GM18505 (cell line): Measurements from ENCODE around the gene SPRN.
"Not testable (repeated sequence)": the region's sequence is repeated elsewhere in the genome, so short reads cannot be mapped to it uniquely, and the experiment has no call there.

Source experiments
- ATAC-seq: cut with Tn5 transposase; IDR thresholded peaks from one replicate; pipeline ENCODE4 v1.9.1; 2021; ENCODE audit not compliant: unreplicated experiment
- POLR2A ChIP-seq: IDR thresholded peaks from 4 replicates; pipeline ENCODE4 v1.6.1; 2011; ENCODE audit warnings: borderline replicate concordance; ENCODE audit not compliant: insufficient read depth, insufficient read length; ENCODE audit errors: extremely low read depth

The SPRN gene

DNA sequence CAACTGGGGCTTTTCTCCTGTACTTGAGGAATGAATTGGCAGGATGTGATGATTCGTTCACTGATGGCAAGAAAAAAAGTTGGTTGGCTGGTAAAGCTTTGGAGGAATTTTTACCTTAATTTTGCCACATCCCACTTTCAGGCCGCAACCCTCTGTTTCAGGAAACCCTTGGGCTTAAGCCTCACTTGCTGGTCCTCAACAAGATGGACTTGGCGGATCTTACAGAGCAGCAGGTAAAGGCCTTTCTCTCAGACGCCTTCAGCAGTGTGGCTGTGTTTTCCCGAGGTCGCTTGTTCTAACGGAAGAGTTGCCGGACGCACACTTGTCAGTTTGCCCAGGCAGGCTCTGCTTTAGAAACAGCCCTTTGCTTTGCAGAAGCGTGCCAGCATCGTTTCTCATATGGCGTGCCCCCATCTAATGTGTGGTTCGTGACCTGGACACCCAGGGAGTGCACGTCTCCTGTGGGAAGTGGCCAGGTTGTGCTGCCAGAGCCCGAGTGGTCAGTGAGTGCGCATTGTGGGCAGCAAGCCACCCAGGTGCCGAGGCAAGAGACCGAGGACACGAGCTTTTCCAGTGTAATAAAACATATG, 28.3 kb downstream of the SPRN start:
- no peak for ATAC-seq

DNA sequence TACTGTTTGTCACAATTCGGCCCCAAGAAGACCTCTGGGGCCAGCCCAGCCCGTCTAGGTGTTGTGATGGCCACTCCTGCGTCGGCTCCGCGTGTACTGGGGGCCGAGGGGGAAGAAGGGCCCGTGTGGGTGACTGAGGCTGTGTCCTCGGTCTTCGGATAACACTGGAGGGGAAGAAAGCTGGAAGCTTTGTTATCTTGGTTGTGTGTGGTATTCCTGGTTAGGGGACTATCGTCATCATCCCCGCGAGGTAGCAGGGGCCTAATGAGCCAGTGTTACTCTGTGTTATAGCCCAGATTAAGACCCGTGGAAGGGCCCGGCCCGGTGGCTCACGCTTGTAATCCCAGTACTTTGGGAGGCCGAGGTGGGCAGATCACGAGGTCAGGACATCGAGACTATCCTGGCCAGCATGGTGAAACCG, 29.6 kb downstream of the SPRN start:
- TF ChIP-seq POLR2A = no peak
- ATAC-seq = no peak

More for the DNA sequence above, 28.3 kb downstream of the SPRN start:
- TF ChIP-seq POLR2A = no peak

DNA sequence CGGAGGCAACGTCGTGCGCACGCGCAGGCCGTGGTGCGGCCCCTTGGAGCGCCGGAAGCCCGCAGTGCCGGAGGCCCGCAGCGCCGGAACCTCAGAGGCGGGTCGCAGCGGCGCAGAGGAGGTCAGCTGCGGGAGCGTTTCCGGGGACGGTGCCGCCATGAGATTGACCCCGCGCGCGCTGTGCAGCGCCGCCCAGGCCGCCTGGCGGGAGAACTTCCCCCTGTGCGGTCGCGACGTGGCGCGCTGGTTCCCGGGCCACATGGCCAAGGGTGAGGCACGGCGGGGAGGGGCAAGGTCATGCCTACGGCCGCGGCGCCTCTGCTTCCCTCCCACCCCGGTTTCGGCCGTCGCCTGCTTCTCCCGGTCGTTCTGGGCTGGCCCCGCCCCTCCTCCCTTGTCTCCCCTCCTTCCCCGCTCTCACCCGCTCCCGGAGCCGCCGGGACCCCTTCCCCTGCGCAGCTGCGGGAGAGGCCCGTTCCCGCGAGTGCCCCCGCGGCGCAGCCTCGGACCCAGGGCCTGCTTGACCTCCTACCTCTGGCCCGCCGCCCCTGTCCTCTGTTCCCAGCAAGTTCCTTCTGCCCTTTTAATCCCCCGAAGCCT, 30.3 kb downstream of the SPRN start, which contains the start of gene MTG1:
MTG1 (plus strand) TSS at position 94 of the 600 bp plus-strand sequence; CDS start at position 158, 64 bp downstream.
- peak; percentile 87 for TF ChIP-seq POLR2A
- ATAC-seq = peak; percentile 66

DNA sequence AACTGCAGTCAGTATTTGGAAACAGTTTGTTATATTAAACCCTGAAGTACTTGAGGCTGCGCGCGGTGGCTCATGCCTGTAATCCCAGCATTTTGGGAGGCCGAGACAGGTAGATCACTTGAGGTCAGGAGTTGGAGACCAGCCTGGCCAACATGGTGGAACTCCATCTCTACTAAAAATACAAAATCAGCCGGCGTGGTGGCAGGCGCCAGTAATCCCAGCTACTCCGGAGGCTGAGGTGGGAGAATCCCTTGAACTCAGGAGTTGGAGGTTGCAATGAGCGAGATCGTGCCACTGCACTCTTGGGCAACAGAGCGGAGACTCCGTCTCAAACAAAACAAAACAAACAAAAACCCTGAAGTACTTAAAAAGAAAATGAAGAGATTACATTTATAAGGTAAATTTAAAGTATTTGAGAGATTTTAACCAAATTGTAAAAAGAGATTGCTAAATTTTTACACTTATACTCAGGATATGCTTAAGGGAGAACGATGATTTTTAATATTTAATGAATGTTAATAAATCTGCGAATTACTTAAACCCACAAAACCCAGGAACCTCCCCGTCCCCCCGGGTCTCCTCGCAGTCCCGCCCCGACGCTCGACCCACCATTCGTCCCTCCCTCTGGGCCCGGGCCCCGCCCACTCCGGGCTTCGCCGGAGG, 30.9 kb downstream of the SPRN start:
- TF ChIP-seq POLR2A = no peak
- ATAC-seq = no peak

DNA sequence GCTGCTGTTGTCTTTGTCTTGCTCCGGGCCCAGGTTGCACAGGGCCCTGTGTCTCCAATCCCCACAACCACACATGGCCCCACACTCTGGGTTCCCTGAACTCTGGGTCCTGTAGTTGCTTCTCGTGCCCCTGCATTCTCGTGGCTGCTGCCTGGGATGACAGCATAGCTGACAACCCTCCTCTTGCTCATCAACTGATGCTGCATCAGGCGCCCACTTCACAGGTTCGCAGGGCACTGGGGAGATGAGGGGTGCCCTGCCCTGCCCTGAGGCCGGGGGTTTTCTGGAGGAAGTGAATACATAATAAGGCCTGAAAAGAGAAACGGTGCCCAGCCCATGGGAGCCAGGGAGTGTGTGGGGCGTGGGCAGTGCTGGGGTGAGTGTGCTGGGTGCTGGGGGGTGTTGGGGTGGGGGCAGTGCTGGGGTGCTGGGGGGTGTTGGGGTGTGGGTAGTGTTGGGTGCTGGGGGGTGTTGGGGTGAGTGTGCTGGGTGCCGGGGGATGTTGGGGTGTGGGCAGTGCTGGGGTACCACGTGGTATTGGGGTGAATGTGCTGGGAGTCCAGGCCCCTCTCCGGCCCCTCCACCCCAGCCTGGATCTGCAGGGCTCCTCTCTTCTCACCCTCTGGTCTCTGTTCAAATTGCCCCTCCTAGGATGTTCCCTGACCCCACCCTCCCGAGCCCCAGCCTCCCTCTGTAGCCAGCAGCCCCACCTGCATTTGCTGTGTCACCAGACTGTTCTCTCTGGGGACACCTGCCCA, 32.5 kb downstream of the SPRN start:
- no peak for TF ChIP-seq POLR2A
- no peak for ATAC-seq

DNA sequence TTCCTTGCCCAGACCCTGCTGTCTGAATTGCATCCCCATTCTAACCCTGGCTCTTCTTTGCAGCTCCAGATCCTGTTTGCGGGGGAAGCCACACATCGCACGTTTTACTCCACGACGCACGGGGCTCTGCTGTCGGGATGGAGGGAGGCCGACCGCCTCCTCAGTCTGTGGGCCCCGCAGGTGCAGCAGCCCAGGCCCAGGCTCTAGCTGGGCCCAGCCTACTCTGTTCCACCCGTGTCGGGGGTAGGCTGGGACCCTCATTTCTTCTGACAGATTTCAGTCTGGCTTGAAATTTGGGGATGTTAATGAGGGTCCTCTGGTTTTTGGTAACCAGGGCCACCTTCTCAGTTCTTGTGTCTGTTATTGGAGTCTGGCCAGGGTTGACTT, 33.2 kb downstream of the SPRN start:
- ATAC-seq = no peak
- no peak for TF ChIP-seq POLR2A

DNA sequence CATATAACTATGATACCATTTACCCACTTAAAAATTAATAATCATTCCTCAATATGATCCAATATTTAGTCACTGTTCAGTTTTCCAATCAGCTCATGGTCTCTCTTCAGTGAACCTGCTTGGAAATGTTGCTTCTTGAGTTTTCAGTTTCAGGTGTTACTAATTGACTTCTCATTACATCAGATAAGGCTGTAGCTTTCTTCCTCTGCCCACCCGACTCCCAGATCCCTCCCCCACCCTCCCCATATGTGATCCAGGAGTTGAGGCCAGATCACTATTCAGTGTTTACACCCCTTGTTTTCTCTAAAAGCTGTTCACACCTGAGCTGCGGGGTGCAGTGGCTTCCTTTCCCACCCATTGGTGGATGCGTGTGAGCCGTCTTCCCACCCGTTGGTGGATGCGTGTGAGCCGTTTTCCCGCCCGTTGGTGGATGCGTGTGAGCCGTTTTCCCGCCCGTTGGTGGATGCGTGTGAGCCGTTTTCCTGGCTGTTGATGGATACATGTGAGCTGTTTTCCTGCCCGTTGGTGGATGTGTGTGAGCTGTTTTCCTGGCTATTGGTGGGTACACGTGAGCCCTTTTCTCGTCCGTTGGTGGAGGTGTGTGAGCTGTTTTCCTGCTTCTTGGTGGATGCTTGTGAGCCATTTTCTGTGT, 33.7 kb downstream of the SPRN start:
- no peak for ATAC-seq
- TF ChIP-seq POLR2A = no peak

DNA sequence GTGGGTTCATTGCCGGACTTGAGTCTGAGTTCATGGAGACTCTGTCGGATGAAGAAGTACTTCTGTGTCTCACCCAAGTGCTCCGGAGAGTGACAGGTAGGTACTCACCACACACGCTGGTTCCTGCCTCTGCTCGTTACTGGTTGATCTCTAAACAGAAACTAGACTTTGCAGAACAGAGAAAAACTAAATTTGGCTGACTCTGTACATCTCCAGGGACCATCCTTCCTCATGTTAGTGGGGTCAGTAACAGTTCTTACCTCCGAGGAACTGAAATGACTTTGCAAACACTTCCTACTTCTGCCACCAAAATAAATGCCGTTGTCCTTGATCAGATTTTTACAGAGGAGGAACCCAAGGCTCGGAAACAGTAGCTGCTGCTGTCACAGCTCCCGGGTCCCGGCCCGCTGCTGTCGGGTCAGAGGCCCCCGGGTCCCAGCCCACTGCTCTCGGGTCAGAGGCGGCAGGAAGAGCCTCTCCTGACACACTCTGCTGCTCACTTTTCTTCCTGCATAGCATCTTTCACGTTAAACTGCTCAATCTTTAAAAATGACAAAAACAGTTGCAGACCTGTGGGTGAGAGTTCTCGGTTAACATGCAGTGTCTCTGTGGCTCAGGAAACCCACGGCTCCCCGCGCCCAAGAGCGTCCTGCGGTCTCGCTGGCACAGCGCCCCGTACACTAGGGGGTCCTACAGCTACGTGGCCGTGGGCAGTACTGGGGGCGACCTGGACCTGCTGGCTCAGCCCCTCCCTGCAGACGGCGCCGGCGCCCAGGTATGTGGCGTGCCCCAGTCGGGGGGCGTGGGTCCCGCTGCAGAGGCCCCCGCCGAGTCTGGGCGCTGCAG, 35.2 kb downstream of the SPRN start:
- ATAC-seq = peak; percentile 76
- peak; percentile 67 for TF ChIP-seq POLR2A

DNA sequence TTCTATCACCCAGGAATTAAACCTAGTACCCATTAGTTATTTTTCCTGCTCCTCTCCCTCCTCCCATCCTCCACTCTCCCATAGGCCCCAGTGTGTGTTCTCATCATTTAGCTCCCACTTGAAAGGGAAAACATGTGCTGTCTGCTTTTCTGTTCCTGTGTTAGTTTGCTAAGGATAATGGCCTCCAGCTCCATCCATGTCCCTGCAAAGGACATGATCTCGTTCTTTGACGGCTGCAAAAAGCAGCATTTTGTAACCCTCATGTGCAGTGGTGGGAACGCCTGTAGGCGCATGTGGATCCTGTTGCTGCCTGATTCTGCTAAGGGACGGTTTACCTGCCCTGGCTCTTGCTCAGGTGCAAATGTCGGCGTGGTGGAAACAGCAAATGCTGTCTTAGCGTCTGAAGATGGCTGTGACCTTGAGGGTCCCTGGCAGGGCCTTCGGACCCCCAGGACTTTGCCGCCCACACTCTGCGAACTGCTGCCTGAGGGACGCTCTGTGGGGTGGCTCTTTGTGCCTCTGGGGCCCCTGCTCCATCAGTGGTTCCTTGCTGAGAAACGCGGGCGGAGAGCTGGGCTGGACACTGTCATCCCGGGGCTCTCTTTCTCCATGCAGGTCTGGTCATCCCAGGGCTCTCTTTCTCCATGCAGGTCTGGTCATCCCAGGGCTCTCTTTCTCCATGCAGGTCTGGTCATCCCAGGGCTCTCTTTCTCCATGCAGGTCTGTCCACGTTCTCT, 36.0 kb downstream of the SPRN start:
- ATAC-seq = peak; percentile 3
- no peak for TF ChIP-seq POLR2A

DNA sequence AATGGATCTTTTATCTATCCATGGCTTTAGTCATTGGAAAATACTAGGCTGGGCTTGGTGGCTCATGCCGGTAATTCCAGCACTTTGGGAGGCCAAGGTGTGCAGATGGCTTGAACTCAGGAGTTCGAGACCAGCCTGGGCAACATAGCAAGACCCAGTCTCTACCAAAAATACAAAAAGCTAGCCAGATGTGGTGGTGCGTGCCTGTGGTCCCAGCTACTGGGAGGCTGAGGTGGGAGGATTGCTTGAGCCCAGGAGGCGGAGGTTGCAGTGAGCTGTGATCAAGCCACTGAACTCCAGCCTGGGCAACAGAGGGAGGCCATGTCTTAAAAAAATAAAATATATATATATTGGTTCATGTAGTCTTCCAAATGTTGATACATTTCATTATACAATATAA, 37.5 kb downstream of the SPRN start:
- not testable (repeated sequence) for ATAC-seq

DNA sequence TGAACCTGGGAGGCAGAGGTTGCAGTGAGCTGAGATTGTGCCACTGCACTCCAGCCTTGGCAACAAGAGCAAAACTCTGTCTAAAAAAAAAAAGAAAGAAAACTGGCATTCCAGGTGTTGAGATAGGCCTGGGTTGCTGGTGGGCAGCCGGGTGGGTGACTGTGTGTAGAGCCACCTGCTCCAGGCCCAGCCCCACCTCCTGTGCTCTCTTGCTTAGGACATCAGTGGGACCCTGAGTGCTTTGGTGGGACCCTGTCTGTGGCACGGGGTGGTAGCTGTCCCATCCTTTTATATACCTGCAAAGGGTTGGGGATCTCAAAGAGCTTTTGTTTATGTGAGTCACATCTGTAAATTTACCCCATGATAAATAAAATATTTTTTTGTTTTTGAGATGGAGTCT, 39.2 kb downstream of the SPRN start:
- TF ChIP-seq POLR2A = no peak
- no peak for ATAC-seq

DNA sequence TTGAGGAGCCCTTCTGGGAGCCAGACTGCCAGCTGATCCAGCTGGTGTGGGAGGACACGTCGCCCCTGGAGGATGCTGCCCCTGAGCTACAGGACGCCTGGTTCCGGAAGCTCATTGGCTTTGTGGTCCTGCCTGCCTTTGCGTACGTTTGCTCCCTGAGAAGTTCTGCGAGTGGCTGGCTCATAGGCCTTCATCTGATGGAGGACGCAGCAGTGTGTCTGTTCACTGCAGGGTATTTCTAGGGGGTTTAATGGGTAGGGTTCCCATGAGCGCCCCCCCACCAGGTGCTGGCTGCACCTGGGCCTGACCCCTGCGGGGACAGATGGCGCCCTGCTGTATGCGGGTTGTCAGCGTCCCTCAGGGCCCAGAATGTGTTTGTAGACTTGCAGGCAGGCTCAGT, 40.4 kb downstream of the SPRN start:
- TF ChIP-seq POLR2A = no peak
- no peak for ATAC-seq

DNA sequence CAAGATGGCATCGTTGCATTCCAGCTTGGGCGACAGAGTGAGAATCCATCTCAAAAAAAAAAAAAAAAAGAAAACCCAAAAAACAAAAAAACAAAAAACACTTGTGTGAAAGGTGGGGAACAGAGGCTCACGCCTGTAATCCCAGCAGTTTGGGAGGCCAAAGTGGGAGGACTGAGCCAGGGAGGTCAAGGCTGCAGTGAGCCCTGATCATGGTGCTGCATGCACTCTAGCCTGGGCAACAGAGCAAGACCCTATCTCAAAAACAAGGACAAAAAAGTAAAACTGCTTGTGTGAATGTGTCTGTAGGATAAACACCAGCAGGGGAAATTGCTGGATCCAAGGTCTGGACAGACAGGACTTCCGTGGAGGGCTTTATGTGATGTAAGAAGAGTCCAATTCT, 40.9 kb downstream of the SPRN start:
- ATAC-seq = no peak
- TF ChIP-seq POLR2A = no peak
